ENCODE measurements around the gene GRB2. TPM values are rescaled to one million over a fixed set of nuclear protein-coding genes. Genes with fewer than 3 reads are reported as not detected.

Gene GRB2
- total RNA-seq, 4 donors from 2014 or later = 55.1 to 96.5 (median 75.4) TPM

DNA sequence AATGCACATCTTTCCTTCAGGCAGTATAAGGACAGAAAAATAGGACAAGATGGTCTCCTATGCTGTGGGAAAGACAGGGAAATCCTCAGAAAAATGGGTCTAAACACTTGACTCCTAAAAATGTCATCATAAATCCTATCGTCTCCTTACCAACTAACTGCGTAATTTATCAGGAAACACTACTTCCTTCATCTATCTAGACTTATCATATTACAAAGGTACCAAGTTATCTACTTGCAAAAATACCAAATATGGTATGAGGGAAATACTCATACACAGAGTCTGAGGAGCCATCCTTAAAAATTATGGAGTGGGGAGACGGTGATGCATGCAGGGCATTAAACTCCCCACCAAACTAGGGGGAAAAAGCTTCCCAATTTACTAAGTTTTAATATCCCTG, 44.1 kb downstream of the GRB2 start:
- WGBS, 2 donors = 47 to 50% methylated on average over 3 of the region's 3 CpGs
- DNase-seq (ENCODE audit: low spot score in 2 of 2) = no peak
- no peak overlapping the region for H3K4me3 ChIP-seq (ENCODE audit: low read depth, poor library complexity, severe bottlenecking)
- no peak for TF ChIP-seq POLR2A (IDR thresholded peaks at IDR 0.05)
- TF ChIP-seq CTCF (IDR thresholded peaks at IDR 0.05) = no peak
- intact Hi-C loops (cut with DNase I; ENCODE audit: low total_unique reads) = no loop called here

DNA sequence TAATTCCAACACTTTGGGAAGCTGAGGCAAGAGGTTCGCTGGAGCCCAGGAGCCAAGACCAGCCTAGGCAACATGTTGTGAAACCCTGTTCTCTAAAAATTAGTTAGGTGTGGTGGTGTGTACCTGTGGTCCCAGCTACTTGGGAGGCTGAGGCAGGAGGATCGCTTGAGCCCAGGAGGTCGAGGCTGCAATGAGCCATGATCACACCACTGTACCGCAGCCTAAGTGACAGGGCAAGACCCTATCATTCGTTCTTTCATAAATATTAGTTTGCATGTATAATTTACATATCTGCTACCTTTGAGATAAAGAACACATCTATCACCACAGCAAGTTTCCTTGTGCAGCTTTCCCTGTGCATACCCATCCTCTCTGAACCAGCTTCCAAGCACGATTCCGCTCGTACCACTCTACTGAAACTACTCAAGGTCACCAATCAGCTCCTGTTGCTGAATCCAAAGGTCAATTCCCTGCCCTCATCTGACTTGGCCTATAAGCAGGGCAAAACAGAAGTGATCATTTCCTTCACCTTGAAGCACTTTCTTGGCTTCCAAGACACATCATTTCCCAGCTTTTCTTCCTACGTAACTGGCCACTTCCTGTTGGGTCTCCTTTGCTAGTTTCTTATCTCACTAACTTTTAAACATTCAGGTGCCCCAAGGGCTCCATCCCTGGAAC, 49.1 kb downstream of the GRB2 start:
- DNase-seq (ENCODE audit: low spot score in 2 of 2) = no peak
- WGBS, 2 donors = 79 to 83% methylated on average over 9 of the region's 9 CpGs
- intact Hi-C loops (cut with DNase I; ENCODE audit: low total_unique reads) = no loop called here
- TF ChIP-seq POLR2A (IDR thresholded peaks at IDR 0.05) (no peak), CTCF (IDR thresholded peaks at IDR 0.05) (no peak)
- no peak overlapping the region for H3K4me3 ChIP-seq (ENCODE audit: low read depth, poor library complexity, severe bottlenecking)

GRCh38 chr17:75353176-75353575, 52.3 kb downstream of the GRB2 start:
- no peak for TF ChIP-seq CTCF (IDR thresholded peaks at IDR 0.05)
- no peak for TF ChIP-seq POLR2A (IDR thresholded peaks at IDR 0.05)
- H3K4me3 ChIP-seq (ENCODE audit: low read depth, poor library complexity, severe bottlenecking) = no peak overlapping the region
- no peak for DNase-seq (ENCODE audit: low spot score in 2 of 2)
- intact Hi-C loops (cut with DNase I; ENCODE audit: low total_unique reads) = no loop called here
- 95 to 97% methylated on average over 8 of the region's 8 CpGs for WGBS, 2 donors

- no peak for DNase-seq (ENCODE audit: low spot score in 2 of 2)
- 42 to 46% methylated on average over 6 to 7 of the region's 7 CpGs for WGBS, 2 donors
- intact Hi-C loops (cut with DNase I; ENCODE audit: low total_unique reads) = no loop called here
- H3K4me3 ChIP-seq (ENCODE audit: low read depth, poor library complexity, severe bottlenecking) = no peak overlapping the region
- no peak for TF ChIP-seq CTCF (IDR thresholded peaks at IDR 0.05)
- no peak for TF ChIP-seq POLR2A (IDR thresholded peaks at IDR 0.05)
These were observed 53.4 kb downstream of the GRB2 start for GRCh38 chr17:75352079-75352569.

DNA sequence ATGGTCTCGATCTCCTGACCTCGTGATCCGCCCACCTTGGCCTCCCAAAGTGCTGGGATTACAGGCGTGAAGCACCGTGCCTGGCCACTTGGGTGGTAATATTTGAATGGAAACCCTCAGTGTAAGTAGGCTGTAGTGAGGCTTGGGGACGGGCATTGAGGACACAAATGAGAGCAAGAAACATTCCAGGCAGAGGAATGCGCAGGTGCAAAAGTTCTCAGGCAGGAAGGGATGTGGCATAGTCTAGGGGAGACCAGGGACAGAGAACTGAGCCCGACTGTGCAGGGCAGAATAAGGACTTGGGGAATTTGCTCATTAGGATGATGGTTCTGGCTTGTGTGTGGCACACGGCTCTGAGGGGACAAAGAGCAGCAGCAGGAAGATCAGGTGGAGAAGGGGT, 54.8 kb downstream of the GRB2 start:
- intact Hi-C loops (cut with DNase I; ENCODE audit: low total_unique reads) = no loop called here
- TF ChIP-seq POLR2A (IDR thresholded peaks at IDR 0.05) (no peak), CTCF (IDR thresholded peaks at IDR 0.05) (no peak)
- 91 to 95% methylated on average over 9 of the region's 9 CpGs for WGBS, 2 donors
- DNase-seq (ENCODE audit: low spot score in 2 of 2) = no peak
- H3K4me3 ChIP-seq (ENCODE audit: low read depth, poor library complexity, severe bottlenecking) = no peak overlapping the region

- intact Hi-C loops (cut with DNase I; ENCODE audit: low total_unique reads) = no loop called here
- DNase-seq (ENCODE audit: low spot score in 2 of 2) = no peak
- TF ChIP-seq POLR2A (IDR thresholded peaks at IDR 0.05) (no peak), CTCF (IDR thresholded peaks at IDR 0.05) (no peak)
- no peak overlapping the region for H3K4me3 ChIP-seq (ENCODE audit: low read depth, poor library complexity, severe bottlenecking)
These were observed 55.4 kb downstream of the GRB2 start for GRCh38 chr17:75350029-75350428.

Measured in lower leg skin (tissue), 4 donors.